Liver (tissue), 9 donors: Measurements from ENCODE around the gene NT5DC1. TPM values are rescaled to one million over a fixed set of nuclear protein-coding genes. Genes with fewer than 3 reads are reported as not detected.

ENCODE experiments used
- DNase-seq: peaks from one replicate; pipeline ENCODE4 v3.0.0-alpha.2; 2017; ENCODE audit warnings: low spot score
- H3K27ac ChIP-seq, 2 donors: one replicate each; pipeline ENCODE4 v1.7.0; 2013; ENCODE audit warnings: inconsistent platforms in 2 of 2, low read length in 2 of 2, control low read depth in 1 of 2, low read depth in 1 of 2, mild to moderate bottlenecking in 1 of 2
- H3K27me3 ChIP-seq, 4 donors: one replicate each; pipeline versions ENCODE4 v1.6.1 to v1.7.0; 2013; ENCODE audit warnings: low read length in 3 of 4, inconsistent platforms in 1 of 4, mild to moderate bottlenecking in 1 of 4, moderate library complexity in 1 of 4; ENCODE audit not compliant: control insufficient read depth in 4 of 4, insufficient read depth in 4 of 4
- H3K36me3 ChIP-seq, 4 donors: one replicate each; pipeline versions ENCODE4 v1.6.1 to v1.7.0; 2013; ENCODE audit warnings: low read length in 3 of 4, mild to moderate bottlenecking in 3 of 4, low read depth in 1 of 4, moderate library complexity in 1 of 4; ENCODE audit not compliant: control insufficient read depth in 4 of 4, insufficient read depth in 3 of 4
- H3K4me1 ChIP-seq, 4 donors: one replicate each; pipeline versions ENCODE4 v1.6.1 to v1.7.0; 2013; ENCODE audit warnings: low read length in 3 of 4, mild to moderate bottlenecking in 3 of 4, moderate library complexity in 1 of 4; ENCODE audit not compliant: control insufficient read depth in 4 of 4, insufficient read depth in 4 of 4
- H3K4me3 ChIP-seq, 3 donors: one replicate each; pipeline versions ENCODE4 v1.6.1 to v1.7.0; 2013; ENCODE audit warnings: low read length in 3 of 3, control low read depth in 1 of 3, low read depth in 1 of 3, mild to moderate bottlenecking in 1 of 3
- H3K9ac ChIP-seq, 2 donors: one replicate each; pipeline ENCODE4 v1.7.0; 2013; ENCODE audit warnings: low read length in 2 of 2, mild to moderate bottlenecking in 2 of 2, moderate library complexity in 2 of 2, control low read depth in 1 of 2, low read depth in 1 of 2
- H3K9me3 ChIP-seq, 4 donors: one replicate each; pipeline versions ENCODE4 v1.6.1 to v1.7.0; 2013; ENCODE audit warnings: low read length in 3 of 4; ENCODE audit not compliant: control insufficient read depth in 4 of 4
- CTCF ChIP-seq: fragments of 150-350 bp; IDR thresholded peaks from 2 replicates; pipeline ENCODE4 v1.5.1; 2017; ENCODE audit warnings: improper control_type of control experiment, low read depth, low read length; ENCODE audit not compliant: missing input control
- EGR1 ChIP-seq, 2 donors: IDR thresholded peaks; 2 replicates each; pipeline ENCODE4 v1.6.1; 2016 to 2018; ENCODE audit warnings: antibody characterized with exemption in 2 of 2, low read depth in 2 of 2
- FOXA1 ChIP-seq: IDR thresholded peaks from 2 replicates; pipeline ENCODE4 v1.6.1; 2016; ENCODE audit warnings: antibody characterized with exemption
- FOXA2 ChIP-seq: IDR thresholded peaks from 2 replicates; pipeline ENCODE4 v1.6.1; 2016; ENCODE audit warnings: antibody characterized with exemption
- GABPA ChIP-seq, 2 donors: IDR thresholded peaks in 1 of 2; conservative IDR thresholded peaks in 1 of 2; 2 replicates each; pipeline ENCODE4 v1.6.1; 2016; ENCODE audit warnings: antibody characterized with exemption in 2 of 2, mild to moderate bottlenecking in 1 of 2, moderate library complexity in 1 of 2
- HNF4A ChIP-seq, 2 donors: conservative IDR thresholded peaks; 2 replicates each; pipeline ENCODE4 v1.6.1; 2016; ENCODE audit warnings: antibody characterized with exemption in 2 of 2, mild to moderate bottlenecking in 2 of 2
- HNF4G ChIP-seq: IDR thresholded peaks from 2 replicates; pipeline ENCODE4 v1.6.1; 2016; ENCODE audit warnings: antibody characterized with exemption
- JUND ChIP-seq, 2 donors: IDR thresholded peaks; 2 replicates each; pipeline ENCODE4 v1.6.1; 2016; ENCODE audit warnings: antibody characterized with exemption in 2 of 2
- MAX ChIP-seq: IDR thresholded peaks from 2 replicates; pipeline ENCODE4 v1.6.1; 2016; ENCODE audit warnings: antibody characterized with exemption
- NR2F2 ChIP-seq: IDR thresholded peaks from 2 replicates; pipeline ENCODE4 v1.6.1; 2016; ENCODE audit warnings: antibody characterized with exemption
- RAD21 ChIP-seq, 2 donors: IDR thresholded peaks; 2 replicates each; pipeline ENCODE4 v1.6.1; 2016; ENCODE audit warnings: antibody characterized with exemption in 2 of 2, mild to moderate bottlenecking in 2 of 2
- RXRA ChIP-seq, 2 donors: IDR thresholded peaks; 2 replicates each; pipeline ENCODE4 v1.6.1; 2017 to 2018; ENCODE audit warnings: antibody characterized with exemption in 2 of 2, mild to moderate bottlenecking in 1 of 2
- TAF1 ChIP-seq: conservative IDR thresholded peaks from 2 replicates; pipeline ENCODE4 v1.6.1; 2016; ENCODE audit warnings: antibody characterized with exemption, mild to moderate bottlenecking
- YY1 ChIP-seq: IDR thresholded peaks from 2 replicates; pipeline ENCODE4 v1.6.1; 2016; ENCODE audit warnings: antibody characterized with exemption, mild to moderate bottlenecking
- ZBTB33 ChIP-seq: IDR thresholded peaks from 2 replicates; pipeline ENCODE4 v1.6.1; 2016; ENCODE audit warnings: antibody characterized with exemption
- WGBS: extraction: QIAGEN DNeasy Blood & Tissue Kit; methylation state at CpG from one replicate; pipeline ENCODE4 v1.1.7; 2013; 5-methylcytosine and 5-hydroxymethylcytosine counted together
- polyA plus RNA-seq, 2 donors: library from polyadenylated mRNA; stranded (reverse) in 1 of 2; unstranded in 1 of 2; fragments of 200-250 nt in 1 of 2; fragments of >200 nt in 1 of 2; fragmentation: Nextera tagmentation in 1 of 2; extraction: Ambion mirVana in 1 of 2; gene quantifications; one replicate each; pipeline versions ENCODE4 v1.2.1 to v1.2.3, GENCODE V29; 2013 to 2015
- total RNA-seq, 2 donors: library from RNA; depleted of rRNA; stranded (reverse); fragments of >200 nt; gene quantifications; one replicate each; pipeline ENCODE4 v1.2.3, GENCODE V29; 2014
- TF ChIP-seq, protein P1 (sequence below): IDR thresholded peaks from 2 replicates; pipeline ENCODE4 v1.6.1; 2016; ENCODE audit warnings: antibody characterized with exemption, mild to moderate bottlenecking
- TF ChIP-seq, protein P2 (sequence below): IDR thresholded peaks from 2 replicates; pipeline ENCODE4 v1.6.1; 2016; ENCODE audit warnings: antibody characterized with exemption
- donor health status: healthy.
- donor health status: healthy.
- donor health status: healthy.
- donor health status: healthy.
- donor health status: healthy.

Gene NT5DC1
- total and polyA plus RNA-seq, 4 donors, result 10.4 to 31.4 (median 23.3) TPM

DNA sequence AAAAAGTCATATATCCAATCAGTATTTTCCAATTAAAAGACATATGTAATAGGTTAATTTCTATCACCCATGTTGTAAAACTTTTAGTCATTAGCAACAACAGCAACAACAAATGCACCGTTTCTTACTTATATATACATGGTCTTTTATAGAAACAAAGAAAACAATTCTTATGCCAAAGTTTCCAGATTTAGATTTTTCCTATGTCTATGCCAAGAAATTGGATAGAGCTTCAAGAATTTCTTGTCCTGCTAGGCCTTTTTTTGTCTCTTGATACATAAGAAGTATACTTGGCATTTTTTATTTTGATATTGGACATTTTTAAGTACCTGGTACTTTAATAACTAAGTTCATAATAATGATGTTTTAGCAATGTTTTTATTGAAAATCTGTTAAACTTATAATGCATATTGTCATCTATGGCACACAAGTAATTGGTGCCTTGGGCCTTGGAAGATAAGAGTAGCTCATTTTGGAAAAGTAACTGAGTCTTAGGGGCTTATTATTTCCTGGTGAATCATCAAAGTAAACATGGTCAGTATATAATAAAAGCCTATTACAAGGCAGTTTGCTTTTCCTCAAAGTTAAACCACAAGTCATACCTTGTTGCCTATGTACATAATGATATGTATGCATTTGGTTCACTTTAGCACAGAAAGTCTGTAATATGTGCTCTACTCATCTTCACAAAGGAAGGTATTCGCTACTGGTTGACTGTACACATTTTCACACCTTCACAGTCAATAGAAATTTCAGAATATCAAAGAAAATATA is 29.9 kb upstream of the NT5DC1 start:
- Histone ChIP-seq H3K9me3 (no peaks in the 10 kb centered on the region), H3K27ac (no peak overlapping the region), H3K27me3 (no peaks in the 10 kb centered on the region), H3K9ac (no peak overlapping the region), H3K4me1 (no peaks in the 10 kb centered on the region), H3K4me3 (no peak overlapping the region), H3K36me3 (no peaks in the 10 kb centered on the region)
- TF ChIP-seq NR2F2 (no peak), FOXA1 (no peak), CTCF (no peak), JUND (IDR thresholded peaks at IDR 0.05) (no peak), EGR1 (IDR thresholded peaks at IDR 0.05; ENCODE audit: low read depth in 2 of 2) (no peak), ZBTB33 (no peak), HNF4A (conservative IDR thresholded peaks at IDR 0.05) (no peak), GABPA (IDR thresholded peaks at IDR 0.05 in 1 of 2, conservative IDR thresholded peaks at IDR 0.05 in 1 of 2) (no peak), HNF4G (no peak), TAF1 (no peak)
- TF ChIP-seq, protein P1, sequence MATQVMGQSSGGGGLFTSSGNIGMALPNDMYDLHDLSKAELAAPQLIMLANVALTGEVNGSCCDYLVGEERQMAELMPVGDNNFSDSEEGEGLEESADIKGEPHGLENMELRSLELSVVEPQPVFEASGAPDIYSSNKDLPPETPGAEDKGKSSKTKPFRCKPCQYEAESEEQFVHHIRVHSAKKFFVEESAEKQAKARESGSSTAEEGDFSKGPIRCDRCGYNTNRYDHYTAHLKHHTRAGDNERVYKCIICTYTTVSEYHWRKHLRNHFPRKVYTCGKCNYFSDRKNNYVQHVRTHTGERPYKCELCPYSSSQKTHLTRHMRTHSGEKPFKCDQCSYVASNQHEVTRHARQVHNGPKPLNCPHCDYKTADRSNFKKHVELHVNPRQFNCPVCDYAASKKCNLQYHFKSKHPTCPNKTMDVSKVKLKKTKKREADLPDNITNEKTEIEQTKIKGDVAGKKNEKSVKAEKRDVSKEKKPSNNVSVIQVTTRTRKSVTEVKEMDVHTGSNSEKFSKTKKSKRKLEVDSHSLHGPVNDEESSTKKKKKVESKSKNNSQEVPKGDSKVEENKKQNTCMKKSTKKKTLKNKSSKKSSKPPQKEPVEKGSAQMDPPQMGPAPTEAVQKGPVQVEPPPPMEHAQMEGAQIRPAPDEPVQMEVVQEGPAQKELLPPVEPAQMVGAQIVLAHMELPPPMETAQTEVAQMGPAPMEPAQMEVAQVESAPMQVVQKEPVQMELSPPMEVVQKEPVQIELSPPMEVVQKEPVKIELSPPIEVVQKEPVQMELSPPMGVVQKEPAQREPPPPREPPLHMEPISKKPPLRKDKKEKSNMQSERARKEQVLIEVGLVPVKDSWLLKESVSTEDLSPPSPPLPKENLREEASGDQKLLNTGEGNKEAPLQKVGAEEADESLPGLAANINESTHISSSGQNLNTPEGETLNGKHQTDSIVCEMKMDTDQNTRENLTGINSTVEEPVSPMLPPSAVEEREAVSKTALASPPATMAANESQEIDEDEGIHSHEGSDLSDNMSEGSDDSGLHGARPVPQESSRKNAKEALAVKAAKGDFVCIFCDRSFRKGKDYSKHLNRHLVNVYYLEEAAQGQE, result no peak
- DNase-seq, result no peak
- 93% methylated on average over 2 of the region's 2 CpGs for WGBS

DNA sequence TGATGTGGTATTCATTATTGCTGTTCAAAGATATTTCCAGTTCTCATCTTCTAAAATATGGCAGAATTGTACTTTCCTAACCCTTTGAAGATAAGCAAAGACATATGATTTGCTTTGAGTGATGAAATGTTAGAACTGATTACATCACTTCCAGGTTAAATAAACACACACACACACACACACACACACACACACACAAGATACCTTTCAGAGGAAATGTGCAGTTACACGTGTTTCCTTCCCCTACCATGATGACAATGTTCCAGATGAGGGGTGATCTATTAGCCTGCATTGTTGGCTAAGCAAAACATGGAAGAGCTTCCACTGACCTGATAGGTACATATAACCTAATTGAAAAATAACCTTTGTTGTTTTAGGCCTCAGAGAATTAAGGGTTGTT is 28.3 kb upstream of the NT5DC1 start:
- Histone ChIP-seq H3K4me1 (no peaks in the 10 kb centered on the region), H3K36me3 (no peaks in the 10 kb centered on the region), H3K9ac (no peak overlapping the region), H3K27me3 (no peaks in the 10 kb centered on the region), H3K9me3 (no peaks in the 10 kb centered on the region), H3K4me3 (no peak overlapping the region), H3K27ac (no peak overlapping the region)
- 2% methylated on average over 1 of the region's 1 CpG for WGBS
- DNase-seq, result no peak
- peak; percentile 49 for TF ChIP-seq MAX
- TF ChIP-seq ZBTB33, result no peak
- peak in 1 of 2 donors; percentile 24 for TF ChIP-seq EGR1 (IDR thresholded peaks at IDR 0.05; ENCODE audit: low read depth in 2 of 2)
- TF ChIP-seq FOXA1, result no peak
- TF ChIP-seq GABPA (IDR thresholded peaks at IDR 0.05 in 1 of 2, conservative IDR thresholded peaks at IDR 0.05 in 1 of 2), result peak; percentile 28 to 60
- TF ChIP-seq, protein P2, sequence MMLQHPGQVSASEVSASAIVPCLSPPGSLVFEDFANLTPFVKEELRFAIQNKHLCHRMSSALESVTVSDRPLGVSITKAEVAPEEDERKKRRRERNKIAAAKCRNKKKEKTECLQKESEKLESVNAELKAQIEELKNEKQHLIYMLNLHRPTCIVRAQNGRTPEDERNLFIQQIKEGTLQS, result peak; percentile 84
- peak; percentile 66 for TF ChIP-seq FOXA2
- TF ChIP-seq YY1, result no peak
- no peak for TF ChIP-seq TAF1
- no peak for TF ChIP-seq HNF4G
- TF ChIP-seq RAD21 (IDR thresholded peaks at IDR 0.05), result peak in 1 of 2 donors; percentile 7
- peak in 1 of 2 donors; percentile 44 for TF ChIP-seq JUND (IDR thresholded peaks at IDR 0.05)
- no peak for TF ChIP-seq NR2F2
- TF ChIP-seq, protein P1, result no peak
- peak; percentile 61 to 62 for TF ChIP-seq RXRA (IDR thresholded peaks at IDR 0.05)
